HEK293T (cell line): ENCODE results near the gene SYNGR1.
"Not testable (repeated sequence)": the region's sequence is repeated elsewhere in the genome, so short reads cannot be mapped to it uniquely, and the experiment has no call there.

ENCODE experiments used
- CTCF ChIA-PET: fragments of 350-600 bp; formaldehyde crosslinking; extraction: SDS; loops from one replicate; lab custom pipeline; 2021; ENCODE audit warnings: antibody characterized with exemption, inconsistent platforms; lab: Yijun Ruan, JAX
- POLR2A ChIA-PET: fragments of 350-600 bp; formaldehyde crosslinking; extraction: SDS; loops from one replicate; lab custom pipeline; 2020; ENCODE audit warnings: antibody characterized with exemption, inconsistent platforms; lab: Yijun Ruan, JAX
- DNase-seq: peaks from one replicate; pipeline ENCODE4 v3.0.0; 2012; ENCODE audit warnings: mixed read lengths; ENCODE audit errors: extremely low spot score
- ARNT ChIP-seq: fragments of 450-650 bp; IDR thresholded peaks from 2 replicates; pipeline ENCODE4 v1.6.1; 2017; ENCODE audit warnings: mild to moderate bottlenecking
- BHLHE40 ChIP-seq: fragments of 450-650 bp; IDR thresholded peaks from 2 replicates; pipeline ENCODE4 v1.6.1; 2016; ENCODE audit warnings: mild to moderate bottlenecking, moderate library complexity, borderline replicate concordance
- CTBP1 ChIP-seq: fragments of 450-650 bp; IDR thresholded peaks from 2 replicates; pipeline ENCODE4 v1.6.1; 2016; ENCODE audit warnings: borderline replicate concordance
- ELF4 ChIP-seq: fragments of 450-650 bp; IDR thresholded peaks from 2 replicates; pipeline ENCODE4 v1.6.1; 2017; ENCODE audit warnings: antibody characterized with exemption
- FOXA1 ChIP-seq: fragments of 450-650 bp; IDR thresholded peaks from 2 replicates; pipeline ENCODE4 v1.6.1; 2016; ENCODE audit warnings: mild to moderate bottlenecking
- FOXK2 ChIP-seq: fragments of 450-650 bp; IDR thresholded peaks from 2 replicates; pipeline ENCODE4 v1.6.1; 2016; ENCODE audit warnings: mild to moderate bottlenecking
- FOXM1 ChIP-seq: fragments of 450-650 bp; IDR thresholded peaks from 2 replicates; pipeline ENCODE4 v1.6.1; 2017; ENCODE audit warnings: mild to moderate bottlenecking, borderline replicate concordance
- HDGF ChIP-seq: fragments of 450-650 bp; IDR thresholded peaks from 2 replicates; pipeline ENCODE4 v1.6.1; 2017; ENCODE audit warnings: antibody characterized with exemption, borderline replicate concordance
- L3MBTL2 ChIP-seq: fragments of 450-650 bp; conservative IDR thresholded peaks from 2 replicates; pipeline ENCODE4 v1.6.1; 2016; ENCODE audit warnings: mild to moderate bottlenecking
- LEF1 ChIP-seq: fragments of 450-650 bp; IDR thresholded peaks from 2 replicates; pipeline ENCODE4 v1.6.1; 2017; ENCODE audit warnings: mild to moderate bottlenecking, borderline replicate concordance
- NFRKB ChIP-seq: fragments of 450-650 bp; IDR thresholded peaks from 2 replicates; pipeline ENCODE4 v1.6.1; 2016; ENCODE audit warnings: mild to moderate bottlenecking, moderate library complexity
- PKNOX1 ChIP-seq: fragments of 450-650 bp; IDR thresholded peaks from 2 replicates; pipeline ENCODE4 v1.6.1; 2016
- SP1 ChIP-seq: fragments of 450-650 bp; IDR thresholded peaks from 2 replicates; pipeline ENCODE4 v1.6.1; 2017
- SUZ12 ChIP-seq: fragments of 450-650 bp; IDR thresholded peaks from 2 replicates; pipeline ENCODE4 v1.6.1; 2016; ENCODE audit warnings: mild to moderate bottlenecking
- TARDBP ChIP-seq: fragments of 450-650 bp; IDR thresholded peaks from 2 replicates; pipeline ENCODE4 v1.6.1; 2016
- ZNF384 ChIP-seq: fragments of 450-650 bp; IDR thresholded peaks from 2 replicates; pipeline ENCODE4 v1.6.1; 2016

Gene SYNGR1

DNA sequence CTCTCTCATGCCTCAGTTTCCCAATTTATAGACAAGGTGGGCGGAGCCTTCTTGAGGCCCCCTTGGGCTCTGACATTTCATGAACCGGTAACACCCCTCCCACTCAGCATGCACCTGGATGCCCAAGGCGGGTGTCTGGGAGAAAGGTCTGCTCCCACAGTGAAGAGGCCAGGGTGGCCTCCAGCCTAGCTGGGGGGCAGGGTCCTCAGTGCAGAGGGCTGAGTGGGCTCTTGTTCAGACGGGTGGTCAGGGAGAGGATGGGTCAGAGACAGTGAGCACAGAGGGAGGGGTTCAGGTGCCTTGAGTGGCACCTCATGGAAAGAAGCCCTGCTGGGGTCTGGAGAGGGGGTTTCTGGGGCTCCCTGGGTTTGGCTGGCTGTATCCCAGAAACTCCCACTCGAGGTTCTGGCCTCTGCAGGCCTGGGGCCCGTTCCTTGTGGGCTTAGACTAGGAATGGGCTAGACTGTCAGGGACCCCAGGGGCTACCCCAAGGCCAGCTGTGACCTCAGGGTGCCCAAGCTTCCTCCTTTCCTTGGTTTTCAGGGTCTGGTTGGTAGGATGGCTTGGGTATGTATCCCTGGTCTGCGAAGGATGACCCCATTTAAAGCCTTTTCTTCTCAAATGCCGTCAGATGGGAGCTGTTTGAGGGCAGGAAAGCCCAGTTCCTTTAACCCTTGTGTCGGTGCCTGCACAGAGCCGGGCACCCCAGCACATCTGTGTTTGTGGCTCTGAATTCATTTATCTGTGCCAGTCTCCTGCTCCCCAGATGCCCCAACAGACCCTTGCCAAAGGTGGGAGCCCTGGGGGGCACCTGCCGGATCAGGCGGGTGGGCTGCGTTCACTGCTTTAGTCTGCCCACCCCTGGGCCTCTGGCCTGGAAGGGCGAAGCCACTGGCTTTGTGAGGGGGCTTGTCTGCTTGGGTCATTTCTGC is 1.2 kb downstream of the SYNGR1 start:
- no peak for TF ChIP-seq SUZ12
- no peak for TF ChIP-seq FOXK2
- no peak for TF ChIP-seq LEF1
- TF ChIP-seq ZNF384 = no peak
- TF ChIP-seq L3MBTL2 = no peak
- TF ChIP-seq FOXA1 = no peak
- TF ChIP-seq SP1 = no peak
- no peak for TF ChIP-seq BHLHE40
- TF ChIP-seq PKNOX1 = no peak
- no peak for TF ChIP-seq FOXM1
- TF ChIP-seq NFRKB = no peak
- no peak for TF ChIP-seq ARNT
- TF ChIP-seq CTBP1 = no peak
- TF ChIP-seq ELF4 = no peak
- no peak; the same call in 1 of the 2 replicates for TF ChIP-seq HDGF
- no peak for TF ChIP-seq TARDBP
- POLR2A ChIA-PET = interaction anchor here (0.6 to 11.4 kb wide), 2 partner anchors 8 to 34 kb away, joined by 3 to 142 read pairs; partner anchors contain the start of gene RPL3
- CTCF ChIA-PET = interaction anchor here (0.7 to 1.3 kb wide), 2 partner anchors 12 to 20 kb away, joined by 3 read pairs; no protein-coding TSS in a partner anchor
- no peak for DNase-seq

DNA sequence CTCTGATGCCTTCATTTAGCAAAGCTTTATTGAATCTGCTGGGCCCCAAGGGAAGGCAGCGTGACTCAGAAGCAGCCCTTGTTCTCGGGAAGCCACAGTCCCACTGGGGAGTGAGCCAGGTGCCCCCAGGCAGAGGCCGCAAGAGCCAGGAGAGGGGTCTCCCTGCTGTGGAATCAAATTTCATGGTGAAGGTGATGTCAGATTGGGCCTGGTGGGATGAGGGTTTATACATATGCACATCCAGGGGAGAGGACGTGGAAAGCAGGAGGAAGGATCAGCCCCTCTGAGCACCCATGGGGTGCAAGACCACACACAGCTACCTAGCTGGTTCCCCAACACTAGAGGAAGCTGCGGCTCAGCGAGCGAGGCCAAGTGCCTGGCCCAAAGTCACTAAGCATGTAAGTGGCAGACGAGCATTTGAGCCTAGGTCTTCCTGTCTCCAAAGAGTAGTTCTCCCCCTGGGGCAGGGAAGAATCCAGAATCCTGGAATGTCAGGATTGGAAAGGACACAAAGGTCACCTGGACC is 2.0 kb downstream of the SYNGR1 start:
- no peak for DNase-seq
- TF ChIP-seq ARNT (no peak), FOXK2 (no peak), FOXA1 (no peak), L3MBTL2 (no peak), NFRKB (no peak), PKNOX1 (no peak), CTBP1 (no peak), ELF4 (no peak), TARDBP (no peak), SUZ12 (no peak), LEF1 (no peak), BHLHE40 (no peak), FOXM1 (no peak), HDGF (no peak)
- POLR2A ChIA-PET = interaction anchor here (0.6 to 11.4 kb wide), 2 partner anchors 8 to 34 kb away, joined by 3 to 142 read pairs; partner anchors contain the start of gene RPL3
- CTCF ChIA-PET = interaction anchor here (1.3 kb wide), 1 partner anchor 21 kb away, joined by 3 read pairs; no protein-coding TSS in a partner anchor

- CTCF ChIA-PET = no interaction called here
Measured at GRCh38 chr22:39352306-39352891, 2.6 kb downstream of the SYNGR1 start.

DNA sequence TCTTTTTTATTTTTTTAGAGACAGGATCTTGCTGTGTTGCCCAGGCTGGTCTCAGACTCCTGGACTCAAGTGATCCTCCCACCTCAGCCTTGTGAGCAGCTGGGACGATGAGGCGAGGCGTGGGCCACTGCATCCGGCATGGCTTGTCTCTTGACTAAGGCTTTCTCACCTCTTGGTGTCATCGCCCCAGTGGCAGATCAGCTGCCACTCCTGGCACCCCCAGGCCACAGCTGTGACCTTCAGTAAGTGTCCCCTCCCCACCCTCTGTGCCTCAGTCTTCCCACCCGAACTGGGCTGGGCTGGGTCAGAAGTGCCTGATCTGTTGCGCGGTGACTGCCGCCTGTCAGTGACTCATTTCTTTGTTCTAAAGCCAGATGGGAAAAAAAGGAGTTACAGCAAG is 3.6 kb downstream of the SYNGR1 start:
- TF ChIP-seq ZNF384 (no peak), HDGF (no peak), LEF1 (no peak), NFRKB (no peak), BHLHE40 (no peak), ELF4 (no peak), FOXK2 (no peak), PKNOX1 (no peak), SP1 (no peak), TARDBP (no peak), FOXM1 (no peak), SUZ12 (no peak), ARNT (no peak), L3MBTL2 (no peak), FOXA1 (no peak)
- CTCF ChIA-PET = interaction anchor here (0.6 to 1.4 kb wide), 2 partner anchors 8 to 10 kb away, joined by 4 to 11 read pairs; no protein-coding TSS in a partner anchor
- no peak for DNase-seq
- POLR2A ChIA-PET = interaction anchor here (0.7 to 11.4 kb wide), 3 partner anchors 10 to 173 kb away, joined by 3 to 142 read pairs (median 4); partner anchors contain the start of gene RPL3

More at GRCh38 chr22:39352306-39352891, 2.6 kb downstream of the SYNGR1 start:
- POLR2A ChIA-PET = interaction anchor here (11.4 kb wide), 1 partner anchor 35 kb away, joined by 142 read pairs; the partner anchor contains the start of gene RPL3
- DNase-seq = no peak
- TF ChIP-seq LEF1 (no peak), CTBP1 (no peak), PKNOX1 (peak; percentile 64)

DNA sequence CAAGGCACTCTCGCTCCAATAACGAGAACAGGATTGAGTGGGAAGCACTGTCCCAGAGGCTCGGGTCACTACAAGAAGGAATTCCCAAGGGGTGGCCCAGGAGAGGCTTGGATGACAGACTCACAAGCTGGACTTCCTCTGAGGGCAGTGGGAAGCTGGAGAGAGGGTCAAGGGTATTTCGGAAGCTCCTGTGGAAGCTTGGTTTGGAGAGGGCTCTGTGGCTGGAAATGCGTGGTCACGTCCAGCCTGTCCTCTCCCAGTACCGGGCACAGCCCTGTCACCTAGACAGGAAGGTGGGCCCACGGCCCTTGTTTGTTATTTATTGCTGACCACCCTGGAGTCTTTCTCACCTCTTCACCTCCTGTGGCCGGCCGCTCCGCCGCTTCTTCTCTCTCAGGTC is 5.3 kb downstream of the SYNGR1 start:
- no peak for TF ChIP-seq FOXM1
- no peak for TF ChIP-seq ARNT
- TF ChIP-seq TARDBP = no peak
- ChIA-PET CTCF (interaction anchor here (0.7 kb wide), 1 partner anchor 23 kb away, joined by 4 read pairs; no protein-coding TSS in a partner anchor), POLR2A (interaction anchor here (11.4 kb wide), 1 partner anchor 38 kb away, joined by 142 read pairs; the partner anchor contains the start of gene RPL3)
- DNase-seq = no peak

DNA sequence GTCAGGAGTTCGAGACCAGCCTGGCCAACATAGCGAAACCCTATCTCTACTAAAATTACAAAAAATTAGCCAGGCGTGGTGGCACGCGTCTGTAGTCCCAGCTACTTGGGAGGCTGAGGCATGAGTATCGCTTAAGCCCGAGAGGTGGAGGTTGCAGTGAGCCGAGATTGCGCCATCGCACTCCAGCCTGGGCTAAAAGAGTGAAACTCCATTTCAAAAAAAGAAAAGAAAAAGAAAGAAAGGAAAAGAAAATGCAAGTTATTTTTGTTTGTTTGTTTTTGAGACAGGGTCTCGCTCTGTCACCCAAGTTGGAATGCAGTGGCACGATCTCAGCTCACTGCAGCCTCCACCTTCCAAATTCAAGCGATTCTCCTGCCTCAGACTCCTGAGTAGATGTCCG is 6.0 kb downstream of the SYNGR1 start:
- DNase-seq = not testable (repeated sequence)
- POLR2A ChIA-PET = interaction anchor here (11.4 kb wide), 1 partner anchor 38 kb away, joined by 142 read pairs; the partner anchor contains the start of gene RPL3
- CTCF ChIA-PET = interaction anchor here (0.7 kb wide), 1 partner anchor 24 kb away, joined by 4 read pairs; no protein-coding TSS in a partner anchor
